Fibroblast of skin of back (primary cell): Measurements from ENCODE around the gene PTPRN2.
"Not testable (repeated sequence)": the region's sequence is repeated elsewhere in the genome, so short reads cannot be mapped to it uniquely, and the experiment has no call there.

Source experiments
- DNase-seq: peaks from one replicate; pipeline ENCODE4 v3.0.0-alpha.2; 2013

Gene PTPRN2

DNA sequence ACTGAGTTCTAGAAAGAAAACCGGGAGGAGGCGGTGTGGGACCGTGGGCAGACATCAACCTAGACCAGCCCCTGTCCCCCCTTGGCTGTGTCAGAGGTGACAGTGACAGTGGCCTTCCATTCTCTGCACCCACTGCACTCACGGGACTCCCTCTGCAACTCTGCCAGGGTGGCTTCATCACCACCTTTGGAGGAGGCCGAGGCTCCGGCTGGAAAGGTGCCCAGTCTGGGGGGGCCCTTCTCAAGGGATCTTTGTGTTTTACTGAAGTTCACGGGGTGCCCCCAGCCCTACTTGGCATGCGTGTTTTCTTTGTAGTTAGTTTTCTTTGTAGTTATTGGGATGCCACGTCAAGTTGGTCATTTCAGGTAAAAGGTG lies 833.2 kb downstream of the PTPRN2 start:
- DNase-seq = no peak

DNA sequence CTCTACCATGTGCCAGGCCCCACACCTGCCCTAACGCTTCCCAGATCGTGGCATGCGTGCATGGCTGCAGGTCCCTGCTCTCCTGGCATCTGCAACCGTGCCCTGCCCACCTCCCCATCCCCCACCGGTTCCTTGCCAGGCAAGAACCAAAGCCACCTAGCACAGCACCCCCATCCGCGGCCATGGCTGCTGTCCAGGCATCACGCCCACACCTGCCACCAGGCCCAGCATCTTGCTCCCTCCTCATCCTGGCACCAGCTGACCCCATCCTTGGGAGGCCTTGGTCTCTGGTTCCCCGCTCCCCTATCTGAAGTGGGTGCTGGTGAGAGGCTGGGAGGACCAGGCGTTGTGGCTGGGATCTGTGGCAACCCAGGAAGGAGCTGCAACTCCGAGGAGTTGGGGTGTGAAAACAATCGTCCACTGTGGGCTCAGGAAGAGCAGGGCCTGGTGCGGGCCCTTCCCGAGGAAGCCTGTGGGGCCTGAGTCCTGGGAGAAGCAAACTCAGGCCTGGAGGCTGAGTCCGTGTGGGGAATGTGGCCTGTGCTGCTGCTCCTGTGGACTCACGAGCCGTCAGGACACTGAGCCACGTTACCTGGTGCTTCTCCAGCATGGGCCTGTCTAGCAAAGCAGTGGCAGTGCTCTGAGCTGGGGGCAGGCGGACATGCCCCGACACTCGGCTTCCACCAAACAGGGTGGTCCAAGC lies 833.8 kb downstream of the PTPRN2 start:
- DNase-seq = no peak

DNA sequence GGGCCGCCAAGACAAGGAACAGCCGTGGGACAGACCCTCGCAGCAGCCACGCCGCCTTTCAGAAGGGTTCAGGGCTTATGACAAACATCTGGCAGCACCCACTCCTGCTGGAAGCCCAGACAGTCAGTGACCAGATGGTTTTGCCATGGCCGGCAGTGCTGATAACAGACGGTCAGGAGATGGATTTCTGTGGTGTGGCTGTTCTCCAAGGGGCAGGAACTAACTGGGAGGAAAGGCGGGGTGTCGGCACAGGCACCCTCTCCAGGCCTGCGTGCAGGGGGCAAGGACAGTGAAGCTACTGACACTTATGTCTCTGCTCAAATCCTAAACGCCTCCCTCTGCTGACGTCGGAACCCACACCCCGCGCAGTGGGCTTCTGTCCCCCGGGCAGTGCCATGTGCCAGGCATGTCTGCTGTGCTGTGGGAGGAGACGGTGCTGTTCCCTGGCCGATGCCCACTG lies 834.8 kb downstream of the PTPRN2 start:
- no peak for DNase-seq

DNA sequence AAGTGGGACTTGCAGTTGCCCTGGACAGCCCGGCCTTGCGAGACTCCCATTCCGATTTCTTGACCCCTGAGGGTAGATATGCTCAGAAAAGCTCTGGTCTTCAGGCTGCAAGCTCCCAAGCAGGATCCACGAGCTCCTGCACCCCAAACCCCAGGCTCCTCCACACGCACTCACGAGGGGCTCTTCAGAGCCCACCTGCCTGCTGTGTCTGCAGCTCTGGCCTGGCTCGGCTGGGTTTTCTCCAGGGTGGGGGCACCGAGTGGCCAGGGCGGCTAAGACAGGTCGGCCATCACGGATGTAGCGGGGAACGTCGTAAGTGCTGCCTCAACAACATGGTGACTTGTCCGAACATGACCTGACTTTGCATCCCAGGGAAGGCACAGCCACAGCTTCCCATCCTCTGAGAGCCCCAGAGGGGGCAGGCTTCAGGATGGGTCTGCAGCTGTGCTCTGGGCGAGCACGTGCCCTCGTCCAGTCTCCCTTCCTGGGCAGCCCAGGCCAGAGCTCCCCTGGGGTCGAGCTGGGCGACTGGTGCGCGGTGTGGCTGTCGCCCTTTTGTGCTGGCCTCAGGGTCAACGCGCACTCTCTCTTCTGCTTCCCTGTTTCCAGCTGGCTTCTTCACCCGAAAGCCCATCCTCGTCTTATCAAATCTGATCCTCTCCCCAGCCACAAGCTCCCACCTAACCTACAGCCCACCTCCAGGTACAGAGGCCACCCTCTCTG lies 835.5 kb downstream of the PTPRN2 start:
- DNase-seq = no peak

DNA sequence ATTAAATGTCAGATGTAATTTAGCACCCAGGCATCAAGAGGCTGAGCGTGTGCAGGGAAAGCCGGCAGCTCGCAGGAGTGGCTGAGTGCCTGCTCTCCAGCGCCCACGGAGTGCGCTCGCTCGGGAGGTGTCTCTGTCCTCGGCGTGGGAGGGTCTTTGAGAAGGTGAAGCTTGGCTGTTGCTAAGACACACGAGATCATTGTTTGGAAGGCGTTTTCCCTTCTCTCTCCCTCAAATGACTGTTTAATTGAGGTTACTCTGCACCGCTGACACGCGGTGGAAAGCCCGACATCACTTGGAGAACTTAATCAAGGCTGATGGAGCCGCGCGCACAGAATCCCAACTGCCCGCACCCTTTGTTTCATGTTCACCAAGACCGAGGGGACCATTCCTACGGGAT lies 836.2 kb downstream of the PTPRN2 start:
- DNase-seq = no peak

DNA sequence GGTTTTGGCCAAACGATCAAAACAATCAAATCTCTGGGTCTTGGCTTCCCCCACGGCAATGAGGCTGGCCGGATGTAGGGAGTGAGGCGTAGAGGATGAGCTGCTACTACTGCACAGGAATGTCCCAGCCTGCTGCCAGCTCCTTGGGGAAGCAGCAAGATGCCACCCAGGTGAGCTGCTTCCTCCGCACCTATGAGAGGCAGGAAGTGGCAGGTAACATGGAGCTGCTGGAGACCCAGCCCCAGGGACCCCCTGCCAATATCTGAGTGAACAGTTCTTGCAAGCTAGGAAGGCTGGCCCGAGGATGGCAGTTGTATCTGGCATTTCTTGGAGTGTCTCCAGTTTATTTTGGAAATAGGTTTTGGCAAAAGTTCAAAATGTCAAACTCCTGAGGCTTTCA lies 837.3 kb downstream of the PTPRN2 start:
- DNase-seq = no peak

DNA sequence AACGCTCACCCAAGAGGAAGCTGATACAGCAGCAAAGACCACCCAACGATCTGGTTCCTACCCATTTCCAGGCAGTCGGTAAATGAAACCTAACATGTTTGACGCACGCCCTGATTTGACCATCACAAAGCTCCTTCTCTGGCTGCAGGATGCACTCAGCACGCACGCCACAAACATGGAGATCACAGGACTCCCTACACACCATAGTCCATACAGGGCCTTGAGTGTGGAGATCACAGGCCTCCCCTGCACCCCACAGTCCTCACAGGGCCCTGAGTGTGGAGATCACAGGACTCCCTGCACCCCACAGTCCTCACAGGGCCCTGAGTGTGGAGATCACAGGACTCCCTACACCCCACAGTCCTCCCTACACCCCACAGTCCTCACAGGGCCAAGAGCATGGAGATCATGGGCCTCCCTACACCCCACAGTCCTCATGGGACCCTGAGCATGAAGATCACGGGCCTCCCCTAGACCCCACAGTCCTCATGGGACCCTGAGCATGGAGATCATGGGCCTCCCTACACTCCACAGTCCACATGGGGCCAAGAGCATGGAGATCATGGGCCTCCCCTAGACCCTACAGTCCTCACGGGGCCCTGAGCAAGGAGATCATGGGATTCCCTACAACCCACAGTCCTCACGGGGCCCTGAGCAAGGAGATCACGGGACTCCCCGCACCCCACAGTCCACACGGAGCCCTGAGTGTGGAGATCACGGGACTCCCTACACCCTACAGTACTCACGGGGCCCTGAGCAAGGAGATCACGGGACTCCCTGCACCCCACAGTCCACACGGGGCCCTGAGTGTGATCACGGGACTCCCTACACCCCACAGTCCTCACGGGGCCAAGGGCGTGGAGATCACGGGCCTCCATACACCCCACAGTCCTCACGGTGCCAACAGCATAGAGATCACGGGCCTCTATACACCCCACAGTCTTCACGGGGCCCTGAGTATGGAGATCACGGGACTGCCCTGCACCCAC lies 841.6 kb downstream of the PTPRN2 start:
- no peak for DNase-seq

DNA sequence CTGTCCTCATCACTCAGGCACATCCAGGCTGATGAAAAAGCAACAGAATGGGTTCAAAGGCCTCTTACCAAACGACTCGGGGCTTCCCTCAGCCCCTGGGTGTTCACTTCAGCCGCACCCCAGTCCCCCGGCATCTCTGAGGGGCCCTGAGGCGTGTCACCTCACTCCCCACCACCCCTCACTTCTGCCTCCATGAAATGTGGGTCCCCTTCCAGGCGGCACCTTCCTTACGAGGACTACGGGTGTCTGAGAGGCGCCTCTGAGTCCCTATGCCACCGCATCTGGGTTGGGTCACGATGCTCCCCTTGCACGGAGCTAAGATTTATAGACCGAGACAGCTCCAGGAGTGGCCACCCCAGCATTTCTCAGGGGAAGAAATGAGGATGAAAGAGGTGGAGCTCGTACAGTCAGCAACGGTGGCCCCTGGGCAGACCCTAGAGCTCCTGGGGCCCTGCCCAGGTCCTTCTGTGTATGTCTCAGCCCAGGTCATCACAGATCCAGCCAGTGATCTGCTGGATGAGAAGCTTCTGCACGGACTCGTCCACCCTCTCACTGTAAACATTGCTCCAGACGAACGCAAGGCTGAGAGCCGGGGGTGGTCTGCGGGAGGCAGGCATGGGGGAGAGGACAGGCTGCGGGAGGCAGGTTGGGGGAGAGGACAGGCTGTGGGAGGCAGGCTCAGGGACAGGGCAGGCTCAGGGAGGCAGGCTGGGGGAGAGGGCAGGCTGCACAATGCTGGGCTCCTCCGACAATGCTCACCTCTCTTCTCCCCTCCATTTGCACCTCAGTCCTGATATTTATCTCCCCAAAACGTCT lies 842.6 kb downstream of the PTPRN2 start:
- no peak for DNase-seq

DNA sequence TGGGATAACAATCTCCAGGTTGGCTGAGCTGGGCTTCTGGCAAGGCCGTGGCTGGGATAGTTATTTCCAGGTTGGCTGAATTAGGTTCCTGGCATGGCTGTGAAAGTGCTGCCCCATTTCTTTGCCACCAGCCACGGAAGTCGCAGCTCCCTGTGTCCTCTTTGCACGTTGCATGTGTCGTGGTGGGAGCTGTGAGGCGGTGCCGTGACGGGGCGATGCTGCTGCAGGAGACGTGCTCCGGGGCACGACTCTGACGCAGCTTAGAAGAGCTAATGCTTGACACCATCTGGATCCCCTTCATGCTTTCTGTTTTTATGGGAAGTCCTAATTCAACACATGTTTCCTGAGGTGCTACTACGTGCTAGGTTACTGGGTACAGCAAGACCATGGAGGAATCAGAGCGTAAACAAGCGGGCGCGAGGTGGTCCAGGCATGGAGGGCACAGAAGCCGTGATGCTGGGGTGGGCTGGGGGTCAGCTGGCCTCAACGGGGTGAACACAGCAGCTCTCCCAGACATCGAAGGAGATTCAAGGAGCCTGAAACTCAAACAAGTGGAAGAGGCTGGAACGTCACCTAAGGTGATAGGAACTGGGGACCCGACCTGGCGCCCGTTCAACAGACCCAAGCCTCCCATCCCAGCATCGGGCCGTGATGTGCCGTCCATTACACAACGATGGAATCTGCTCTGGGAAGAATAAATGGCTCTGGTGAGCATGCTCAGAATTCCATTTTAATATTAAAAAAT lies 843.7 kb downstream of the PTPRN2 start:
- no peak for DNase-seq

DNA sequence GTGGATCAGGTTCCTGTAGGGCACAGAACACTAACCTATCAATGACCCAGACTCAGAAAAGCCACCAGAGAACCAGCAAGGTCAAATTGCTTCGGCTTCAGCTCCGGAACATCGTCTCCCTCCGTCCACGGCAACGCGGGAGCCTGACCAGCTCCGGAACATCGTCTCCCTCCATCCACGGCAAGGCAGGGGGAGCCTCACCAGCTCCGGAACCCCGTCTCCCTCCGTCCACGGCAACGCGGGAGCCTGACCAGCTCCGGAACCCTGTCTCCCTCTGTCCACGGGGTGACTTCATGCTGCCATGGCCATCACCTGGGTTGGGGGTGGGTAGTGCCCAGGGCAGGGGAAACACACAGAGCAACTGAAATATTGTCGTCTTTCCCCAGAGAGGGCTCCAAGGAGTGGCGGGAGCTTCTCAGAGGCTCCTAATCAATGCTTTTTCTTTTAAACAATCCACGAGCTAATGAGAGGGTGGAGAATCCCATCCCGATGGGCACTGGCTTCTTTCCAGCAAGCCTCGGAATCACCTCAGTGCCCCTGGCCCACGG lies 847.3 kb downstream of the PTPRN2 start:
- no peak for DNase-seq

DNA sequence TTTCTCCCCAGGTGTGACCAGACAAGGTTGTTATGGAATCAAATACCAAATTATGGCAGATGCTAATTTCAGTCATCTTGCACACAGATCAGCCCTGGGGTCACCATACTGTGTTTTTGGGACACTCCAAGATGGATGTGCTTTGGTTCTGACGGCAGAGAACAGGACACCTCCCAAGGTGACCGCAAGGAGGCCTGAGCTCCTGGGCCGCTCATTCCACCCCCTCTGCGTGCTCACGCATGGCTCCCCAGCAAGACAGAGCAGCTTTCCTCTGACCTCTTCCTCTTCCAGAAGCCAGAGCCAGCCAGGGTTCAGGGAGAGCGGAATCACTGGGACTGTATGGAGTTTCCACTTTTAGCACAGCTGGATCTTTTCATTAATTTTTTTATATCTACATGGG lies 848.0 kb downstream of the PTPRN2 start:
- no peak for DNase-seq

DNA sequence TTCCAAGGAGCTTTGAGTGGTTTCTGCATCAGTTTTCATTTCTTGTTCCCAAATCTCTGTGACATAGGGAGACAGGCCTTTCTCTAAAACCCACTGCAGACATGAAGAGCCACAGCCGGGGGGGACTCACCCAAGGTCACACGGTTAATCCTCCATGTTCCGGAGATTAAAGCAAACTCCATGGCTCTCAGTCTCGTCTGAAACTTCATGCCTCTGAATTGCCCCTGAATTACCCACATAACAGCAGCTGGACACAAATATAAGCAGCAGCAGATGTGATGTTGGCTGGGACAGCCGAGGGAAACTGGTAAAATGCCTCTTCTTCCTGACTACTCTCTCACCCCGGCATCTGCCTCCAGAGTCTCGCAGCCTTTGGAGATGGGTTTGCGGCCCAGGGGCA lies 848.6 kb downstream of the PTPRN2 start:
- DNase-seq = no peak

DNA sequence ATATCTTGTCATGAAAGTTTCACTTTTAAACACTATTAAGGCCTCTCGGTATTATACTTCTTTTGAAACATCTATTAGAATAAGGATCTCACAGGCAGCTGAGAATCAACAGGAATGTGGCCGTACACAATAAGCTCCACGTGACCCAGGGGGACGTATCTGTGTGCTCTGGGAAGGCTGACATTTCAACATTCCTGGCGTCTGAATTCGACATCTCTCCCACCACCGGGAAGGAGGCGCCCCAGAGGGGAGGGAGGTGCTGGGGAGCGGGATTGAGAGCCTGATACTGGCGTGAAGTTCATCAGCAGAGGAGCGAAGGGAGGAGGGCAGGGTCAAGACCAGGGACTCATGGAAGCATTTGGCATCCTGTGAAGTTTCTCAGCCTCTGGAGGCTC lies 849.6 kb downstream of the PTPRN2 start:
- DNase-seq = peak; percentile 40

DNA sequence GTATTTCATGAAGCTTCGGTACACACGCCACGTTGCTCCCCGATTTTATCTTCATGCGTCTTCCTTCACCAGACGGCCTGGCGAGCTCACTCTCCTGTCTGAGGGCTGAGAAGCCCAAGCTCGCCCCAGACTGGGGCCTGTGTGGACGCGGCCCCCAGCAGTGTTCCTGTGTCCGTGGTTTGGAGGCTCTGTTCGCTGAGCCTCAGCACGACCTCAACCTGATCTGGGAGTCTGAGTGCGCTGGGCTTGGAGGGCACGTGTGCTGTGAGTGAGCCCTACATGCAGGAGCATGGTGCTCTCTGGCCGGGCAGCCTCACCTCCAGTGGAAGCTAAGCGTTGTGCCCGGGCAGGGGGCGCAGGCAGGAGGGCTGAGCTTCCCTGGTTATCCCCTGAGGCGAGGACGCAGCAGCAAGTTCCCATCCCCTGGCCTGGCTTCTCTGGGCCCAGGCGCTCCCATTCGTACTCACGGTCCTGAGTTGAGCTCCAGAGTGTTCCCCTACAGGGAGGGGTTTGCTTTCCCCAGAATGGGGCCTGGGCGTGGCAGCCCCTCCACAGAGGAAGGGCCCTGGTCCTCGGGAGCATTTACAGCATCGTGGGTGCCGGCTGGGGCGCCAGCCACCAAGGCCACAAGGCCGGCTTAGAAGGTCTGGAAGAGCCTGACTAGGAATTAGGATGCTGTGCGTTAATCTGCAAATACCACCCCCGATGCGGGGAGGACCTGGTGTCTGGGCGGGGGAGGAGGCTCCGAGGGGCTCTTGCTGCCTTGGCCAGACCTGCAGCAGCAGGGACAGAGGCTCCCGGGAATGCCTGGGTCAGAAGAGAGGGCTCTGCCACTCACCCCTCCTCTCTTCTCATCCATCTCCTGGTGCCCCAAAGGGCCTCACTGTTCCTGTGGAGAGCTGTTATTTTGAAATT lies 850.2 kb downstream of the PTPRN2 start:
- DNase-seq = no peak

DNA sequence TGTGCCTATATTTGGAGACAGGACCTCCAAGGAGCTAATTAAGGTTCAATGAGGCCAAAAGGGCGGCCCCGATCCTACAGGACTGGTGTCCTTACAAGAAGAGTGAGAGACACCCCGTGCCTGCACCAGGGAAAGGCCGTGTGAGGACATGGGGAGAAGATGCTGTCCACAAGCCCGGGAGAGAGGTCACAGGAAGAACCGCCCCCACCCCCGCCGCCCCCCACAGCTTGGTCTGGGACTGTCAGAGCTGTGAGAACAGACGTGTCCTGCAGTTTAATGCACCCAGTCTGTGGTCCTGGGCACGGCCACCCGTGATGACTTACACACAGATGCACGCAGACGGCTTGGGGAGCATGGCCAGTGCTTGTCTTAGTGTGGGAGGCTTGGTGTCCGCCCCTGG lies 851.3 kb downstream of the PTPRN2 start:
- no peak for DNase-seq

DNA sequence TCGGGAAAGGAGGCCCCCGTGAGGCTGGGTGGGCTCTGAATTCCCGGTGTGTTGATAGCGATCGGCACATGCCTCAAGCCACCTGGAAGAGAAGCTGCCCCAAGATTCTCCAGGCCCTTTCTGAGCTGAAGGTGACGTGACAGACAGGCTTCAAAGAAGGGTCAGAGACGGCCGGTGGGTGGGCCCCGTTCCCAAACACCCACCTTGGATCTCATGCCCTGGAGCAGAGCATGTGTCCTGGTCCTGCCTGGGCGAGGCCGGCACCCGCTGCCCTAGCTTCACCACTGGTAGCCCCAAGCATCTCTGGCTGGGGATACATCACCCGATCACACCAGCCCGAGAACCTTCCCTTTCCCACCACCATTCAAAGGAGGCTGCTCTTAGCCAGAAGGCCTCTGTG lies 851.8 kb downstream of the PTPRN2 start:
- no peak for DNase-seq

DNA sequence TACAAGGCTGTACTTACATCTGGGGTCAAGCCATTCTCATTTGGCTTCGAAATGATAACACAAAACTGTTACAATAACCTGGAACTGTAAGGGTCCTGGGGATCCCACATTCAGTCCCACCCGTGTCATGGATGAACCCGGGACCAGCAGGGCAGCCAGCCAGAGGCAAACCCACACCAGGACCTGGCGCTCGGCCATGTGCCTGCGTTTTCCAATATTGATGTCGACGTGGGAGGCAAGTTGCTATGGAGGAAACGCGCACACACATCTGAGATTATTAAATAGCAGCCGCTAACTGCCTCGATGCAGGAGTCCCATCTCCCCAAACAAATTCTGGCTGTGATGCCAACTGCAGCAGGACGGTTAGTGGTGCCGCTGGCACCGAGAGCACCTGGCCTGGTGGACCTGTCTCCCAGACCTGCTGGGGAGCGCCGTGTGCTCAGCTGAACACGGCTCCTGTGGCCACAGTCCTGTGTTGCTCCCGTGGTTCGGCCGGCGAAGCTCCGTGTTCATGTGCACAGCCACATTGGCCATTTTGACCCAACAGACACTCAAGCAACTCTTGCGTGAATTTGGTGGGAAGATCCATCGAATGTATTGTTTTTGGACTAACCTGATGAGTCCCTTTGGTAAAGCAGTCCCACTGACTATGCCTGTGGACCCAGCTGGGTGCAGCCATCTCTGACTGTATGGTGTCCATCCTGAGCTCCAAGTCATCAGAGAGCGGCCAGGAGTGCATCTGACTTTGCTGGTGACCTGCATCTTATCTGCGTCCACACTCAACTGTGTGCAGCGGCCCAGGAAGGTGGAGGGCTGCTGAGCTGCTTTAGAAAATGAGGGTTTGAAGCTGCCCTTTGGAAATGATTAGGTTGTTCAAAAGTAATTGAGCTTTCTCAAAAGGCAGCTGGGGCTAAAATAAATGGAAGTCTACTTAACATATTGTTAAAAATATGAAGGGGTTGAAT lies 852.7 kb downstream of the PTPRN2 start:
- no peak for DNase-seq

DNA sequence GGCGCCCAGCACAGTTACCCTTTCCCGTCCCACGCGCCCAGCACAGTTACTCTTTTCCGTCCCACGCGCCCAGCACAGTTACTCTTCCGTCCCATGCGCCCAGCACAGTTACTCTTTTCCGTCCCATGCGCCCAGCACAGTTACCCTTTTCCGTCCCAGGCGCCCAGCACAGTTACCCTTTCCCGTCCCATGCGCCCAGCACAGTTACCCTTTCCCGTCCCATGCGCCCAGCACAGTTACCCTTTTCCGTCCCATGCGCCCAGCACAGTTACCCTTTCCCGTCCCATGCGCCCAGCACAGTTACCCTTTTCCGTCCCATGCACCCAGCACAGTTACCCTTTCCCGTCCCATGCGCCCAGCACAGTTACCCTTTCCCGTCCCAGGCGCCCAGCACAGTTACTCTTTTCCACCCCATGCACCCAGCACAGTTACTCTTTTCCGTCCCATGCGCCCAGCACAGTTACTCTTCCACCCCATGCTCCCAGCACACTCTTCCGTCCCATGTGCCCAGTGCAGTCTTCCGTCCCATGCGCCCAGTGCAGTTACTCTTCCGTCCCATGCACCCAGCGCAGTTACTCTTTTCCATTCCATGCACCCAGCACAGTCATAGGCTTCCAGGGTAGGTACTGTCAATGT lies 853.7 kb downstream of the PTPRN2 start:
- not testable (repeated sequence) for DNase-seq
